Cardiac fibroblast (primary cell): ENCODE data around the gene ZBED5.

ENCODE experiments used
- DNase-seq, 2 donors: peaks; one replicate each; pipeline versions ENCODE4 v3.0.0 to v3.0.0-alpha.2; 2010; ENCODE audit warnings: low read depth in 2 of 2
- H3K4me3 ChIP-seq, 2 donors: replicated peaks in 1 of 2; 1 replicate in 1 of 2; 2 replicates in 1 of 2; pipeline ENCODE4 v1.5.1; 2011; ENCODE audit warnings: low read depth in 2 of 2, low read length in 2 of 2, mild to moderate bottlenecking in 2 of 2, moderate library complexity in 1 of 2
- CTCF ChIP-seq: IDR thresholded peaks from one replicate; pipeline ENCODE4 v1.5.1; 2011; ENCODE audit warnings: low read depth, mild to moderate bottlenecking, low read length, inconsistent platforms

ZBED5 gene

GRCh38 chr11:10856689-10857458 is 979 bp downstream of the ZBED5 start:
- peak overlapping the region; percentile 91 to 97 for H3K4me3 ChIP-seq
- DNase-seq = peak; percentile 36 to 47
- no peak for TF ChIP-seq CTCF

DNA sequence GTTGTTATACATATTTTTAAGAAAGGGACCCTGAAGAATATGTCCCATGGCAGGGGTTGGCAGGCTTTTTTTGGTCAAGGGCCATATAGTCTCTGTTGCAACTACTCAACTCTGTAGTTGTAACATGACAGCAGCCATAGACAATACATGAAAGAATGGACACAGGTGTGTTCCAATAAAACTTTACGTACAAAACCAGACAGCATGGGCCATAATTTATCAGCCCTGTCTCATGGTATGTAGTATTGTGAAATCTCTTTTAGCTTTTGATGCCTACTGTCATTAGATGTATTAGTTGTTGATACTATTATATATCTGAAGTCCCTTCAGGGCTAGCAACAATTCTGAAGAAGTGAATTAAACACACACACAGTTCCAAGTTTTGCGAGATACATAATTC is 2.6 kb downstream of the ZBED5 start:
- DNase-seq = no peak
- TF ChIP-seq CTCF = no peak
- no peak overlapping the region for H3K4me3 ChIP-seq

DNA sequence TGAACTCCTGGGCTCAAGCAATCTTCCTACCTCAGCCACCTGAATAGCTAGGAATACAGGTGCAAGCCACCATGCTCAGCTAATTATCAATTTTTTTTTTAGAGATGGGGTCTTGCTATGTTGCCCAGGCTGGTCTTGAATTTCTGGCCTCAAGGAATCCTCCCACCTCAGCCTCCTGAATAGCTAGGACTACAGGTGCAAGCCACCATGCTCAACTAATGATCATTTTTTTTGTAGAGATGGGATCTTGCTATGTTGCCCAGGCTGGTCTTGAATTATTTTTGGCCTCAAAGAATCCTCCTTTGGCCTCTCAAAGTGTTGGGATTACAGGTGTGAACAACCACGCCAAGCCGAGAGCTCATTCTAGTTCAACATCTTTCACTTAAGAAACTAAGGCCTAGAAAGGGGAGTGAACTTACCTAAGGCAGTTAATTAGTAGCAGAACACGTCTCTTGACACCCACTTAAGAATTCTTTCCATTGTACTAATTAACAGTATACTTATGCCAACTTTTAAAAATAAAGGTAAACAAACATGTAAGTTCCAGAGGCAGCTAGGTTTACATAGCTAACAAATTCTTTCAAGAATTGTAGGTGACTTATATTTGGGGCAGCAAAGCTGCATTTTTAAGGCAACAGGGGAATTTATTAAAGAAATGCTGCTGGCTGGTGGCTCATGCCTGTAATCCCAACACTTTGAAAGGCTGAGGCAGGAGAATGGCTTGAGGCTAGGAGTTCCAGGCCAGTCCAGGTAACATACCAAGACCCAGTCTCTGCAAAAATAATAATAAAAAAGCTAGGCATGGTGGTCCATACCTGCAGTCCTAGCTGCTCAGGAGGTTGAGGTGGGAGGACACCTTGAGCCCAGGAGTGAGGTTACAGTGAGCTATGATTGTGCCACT is 9.6 kb downstream of the ZBED5 start:
- no peak for TF ChIP-seq CTCF
- no peak overlapping the region for H3K4me3 ChIP-seq
- DNase-seq = no peak

- no peak for DNase-seq
- no peak overlapping the region for H3K4me3 ChIP-seq
- TF ChIP-seq CTCF = no peak
Measured at GRCh38 chr11:10846660-10847059, 11.2 kb downstream of the ZBED5 start.

DNA sequence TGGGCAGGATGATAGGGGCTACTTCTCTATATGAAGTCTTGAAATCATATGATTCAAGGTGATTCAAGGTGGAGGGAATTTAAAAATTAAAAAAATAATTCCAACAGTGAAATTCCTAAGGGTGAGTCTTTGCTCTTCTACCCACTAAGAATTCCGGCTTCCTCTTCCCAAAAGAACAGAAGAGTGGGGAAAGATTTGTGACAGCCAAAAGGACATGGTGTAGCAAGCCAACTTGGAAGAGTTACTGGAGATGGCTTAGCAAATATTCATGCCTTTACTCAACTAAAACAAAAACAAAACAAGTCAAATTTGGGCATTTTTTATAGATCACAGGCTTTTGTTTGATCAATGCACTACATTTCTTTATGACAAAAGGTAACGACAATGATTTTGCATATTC is 12.3 kb downstream of the ZBED5 start:
- H3K4me3 ChIP-seq = no peak overlapping the region
- no peak for TF ChIP-seq CTCF
- no peak for DNase-seq

DNA sequence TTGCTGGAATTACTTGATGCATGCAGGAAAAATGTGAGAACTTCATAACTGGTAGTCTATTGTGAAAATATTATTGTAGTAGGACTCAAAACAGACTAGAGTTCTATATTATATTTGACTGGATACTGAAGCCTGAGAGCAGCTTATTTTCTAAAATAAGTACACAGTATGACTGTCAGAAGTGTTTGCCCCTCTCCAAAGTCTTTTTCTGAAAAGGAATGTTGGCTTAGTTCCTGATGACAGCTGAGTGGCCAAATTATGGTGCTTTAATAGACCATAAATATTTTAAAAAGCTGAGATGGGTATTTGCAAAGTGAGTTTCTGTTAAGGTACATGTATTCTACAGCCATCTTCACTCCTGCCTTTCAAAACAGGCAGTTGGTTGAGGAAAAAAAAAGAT is 13.1 kb downstream of the ZBED5 start:
- H3K4me3 ChIP-seq = no peak overlapping the region
- TF ChIP-seq CTCF = no peak
- DNase-seq = no peak
